HepG2 (cell line): ENCODE results near the gene CPXM1. TPM values are rescaled to one million over a fixed set of nuclear protein-coding genes. Genes with fewer than 3 reads are reported as not detected.

Experiments
- BCL3 ChIP-seq: sonication (generic); formaldehyde crosslinking; IDR thresholded peaks from 2 replicates; pipeline ENCODE4 v1.5.1; 2020; ENCODE audit warnings: mild to moderate bottlenecking, missing genetic modification reagents, moderate library complexity
- CCDC6 ChIP-seq: sonication (generic); formaldehyde crosslinking; IDR thresholded peaks from 2 replicates; pipeline ENCODE4 v1.8.1; 2022; ENCODE audit warnings: mild to moderate bottlenecking, missing genetic modification reagents, moderate library complexity
- CERS6 ChIP-seq: sonication (generic); formaldehyde crosslinking; IDR thresholded peaks from 2 replicates; pipeline ENCODE4 v1.5.0; 2020; ENCODE audit warnings: missing genetic modification reagents
- E2F2 ChIP-seq: sonication (generic); formaldehyde crosslinking; IDR thresholded peaks from 2 replicates; pipeline ENCODE4 v1.4.0; 2020; ENCODE audit warnings: missing genetic modification reagents, borderline replicate concordance
- EED ChIP-seq: sonication (generic); formaldehyde crosslinking; IDR thresholded peaks from 2 replicates; pipeline ENCODE4 v1.5.0; 2020; ENCODE audit warnings: mild to moderate bottlenecking, missing genetic modification reagents
- EZH2 ChIP-seq: conservative IDR thresholded peaks from 2 replicates; pipeline ENCODE4 v1.6.1; 2012; ENCODE audit warnings: mild to moderate bottlenecking, low read depth, low read length, moderate library complexity
- FUBP1 ChIP-seq: sonication (generic); formaldehyde crosslinking; IDR thresholded peaks from 2 replicates; pipeline ENCODE4 v1.5.1; 2020; ENCODE audit warnings: missing genetic modification reagents, mild to moderate bottlenecking, borderline replicate concordance
- GFI1 ChIP-seq: sonication (generic); formaldehyde crosslinking; IDR thresholded peaks from 2 replicates; pipeline ENCODE4 v1.5.0; 2020; ENCODE audit warnings: missing genetic modification reagents, mild to moderate bottlenecking, borderline replicate concordance
- ISX ChIP-seq: sonication (generic); formaldehyde crosslinking; conservative IDR thresholded peaks from 2 replicates; pipeline ENCODE4 v1.5.0; 2020; ENCODE audit warnings: missing genetic modification reagents
- KLF9 ChIP-seq: IDR thresholded peaks from 2 replicates; pipeline ENCODE4 v1.6.1; 2016; ENCODE audit warnings: low read depth
- MAFF ChIP-seq: IDR thresholded peaks from 2 replicates; pipeline ENCODE4 v1.6.1; 2011; ENCODE audit warnings: low read depth, low read length, improper control_type of control experiment
- MLLT10 ChIP-seq: sonication (generic); formaldehyde crosslinking; IDR thresholded peaks from 2 replicates; pipeline ENCODE4 v1.4.0; 2020; ENCODE audit warnings: missing genetic modification reagents
- MTA3 ChIP-seq: sonication (generic); formaldehyde crosslinking; IDR thresholded peaks from 2 replicates; pipeline ENCODE4 v1.4.0; 2020; ENCODE audit warnings: missing genetic modification reagents
- NFKB2 ChIP-seq: sonication (generic); formaldehyde crosslinking; IDR thresholded peaks from 2 replicates; pipeline ENCODE4 v1.4.0; 2020; ENCODE audit warnings: missing genetic modification reagents, borderline replicate concordance
- NR2F2 ChIP-seq: IDR thresholded peaks from 2 replicates; pipeline ENCODE4 v1.6.1; 2012; ENCODE audit warnings: low read depth, inconsistent platforms, borderline replicate concordance
- PCBP1 ChIP-seq: fragments of 200-400 bp; formaldehyde crosslinking; IDR thresholded peaks from 2 replicates; pipeline ENCODE4 v1.6.1; 2017; ENCODE audit warnings: mild to moderate bottlenecking, low read depth, low read length, borderline replicate concordance
- RBFOX2 ChIP-seq: fragments of 200-400 bp; formaldehyde crosslinking; IDR thresholded peaks from 2 replicates; pipeline ENCODE4 v1.6.1; 2017; ENCODE audit warnings: low read depth, mild to moderate bottlenecking, low read length
- TOPORS ChIP-seq: sonication (generic); formaldehyde crosslinking; IDR thresholded peaks from 2 replicates; pipeline ENCODE4 v1.8.0; 2023; ENCODE audit warnings: mild to moderate bottlenecking, missing genetic modification reagents
- ZNF224 ChIP-seq: sonication (generic); formaldehyde crosslinking; IDR thresholded peaks from 2 replicates; pipeline ENCODE4 v1.5.0; 2020; ENCODE audit warnings: mild to moderate bottlenecking, missing genetic modification reagents
- ZNF235 ChIP-seq: sonication (generic); formaldehyde crosslinking; IDR thresholded peaks from 2 replicates; pipeline ENCODE4 v1.8.1; 2023; ENCODE audit warnings: mild to moderate bottlenecking, missing genetic modification reagents, borderline replicate concordance
- ZNF264 ChIP-seq: sonication (generic); formaldehyde crosslinking; IDR thresholded peaks from 2 replicates; pipeline ENCODE4 v1.4.0; 2020; ENCODE audit warnings: missing genetic modification reagents
- ZNF3 ChIP-seq: IDR thresholded peaks from 2 replicates; pipeline ENCODE4 v1.7.0; 2017; ENCODE audit warnings: inconsistent platforms
- ZNF414 ChIP-seq: sonication (generic); formaldehyde crosslinking; IDR thresholded peaks from 2 replicates; pipeline ENCODE4 v1.5.0; 2020; ENCODE audit warnings: missing genetic modification reagents
- ZNF550 ChIP-seq: sonication (generic); formaldehyde crosslinking; IDR thresholded peaks from 2 replicates; pipeline ENCODE4 v1.4.0; 2020; ENCODE audit warnings: mild to moderate bottlenecking, missing genetic modification reagents, borderline replicate concordance
- ZNF570 ChIP-seq: sonication (generic); formaldehyde crosslinking; IDR thresholded peaks from 2 replicates; pipeline ENCODE4 v1.4.0; 2020; ENCODE audit warnings: mild to moderate bottlenecking, missing genetic modification reagents, borderline replicate concordance
- ZNF607 ChIP-seq: sonication (generic); formaldehyde crosslinking; IDR thresholded peaks from 2 replicates; pipeline ENCODE4 v1.5.1; 2020; ENCODE audit warnings: missing genetic modification reagents, mild to moderate bottlenecking, borderline replicate concordance
- ZNF879 ChIP-seq: sonication (generic); formaldehyde crosslinking; IDR thresholded peaks from 2 replicates; pipeline ENCODE4 v1.8.1; 2023; ENCODE audit warnings: missing genetic modification reagents
- polyA plus RNA-seq, 8 experiments: library from polyadenylated mRNA; depleted of rRNA in 3 of 8; stranded (reverse) in 7 of 8; unstranded in 1 of 8; fragments of >200 nt; fragmentation: Illumina TruSeq in 4 of 8; extraction: Trizol in 4 of 8; gene quantifications; 2 replicates each; pipeline versions ENCODE4 v1.2.1 to v1.2.3, GENCODE V29; 2011 to 2016; ENCODE audit warnings: low read depth in 4 of 8, missing spikeins in 1 of 8, mixed read lengths in 1 of 8; ENCODE audit not compliant: insufficient read depth in 1 of 8
- total RNA-seq, 5 experiments: library from RNA; depleted of rRNA; stranded (reverse); fragments of >200 nt; fragmentation: Illumina TruSeq; extraction: Trizol; gene quantifications; 2 replicates each; pipeline ENCODE4 v1.2.3, GENCODE V29; 2016; ENCODE audit warnings: low read depth in 1 of 5

The CPXM1 gene
- total and polyA plus RNA-seq, 2 of the 13 experiments (the other 11 are each of a cell fraction or from before 2014, with no cell fraction given), result 0.07 TPM; not detected in 1

- TF ChIP-seq E2F2 (CRISPR knock-in tag), result no peak
- no peak for TF ChIP-seq ZNF264
- no peak for TF ChIP-seq GFI1
- no peak for TF ChIP-seq MTA3 (CRISPR knock-in tag)
- no peak for TF ChIP-seq EZH2
- TF ChIP-seq FUBP1, result no peak
- TF ChIP-seq RBFOX2, result 0 out of 2 replicates have a peak, but pooled peaks have one; percentile 9
- no peak for TF ChIP-seq ZNF607 (CRISPR knock-in tag)
- no peak for TF ChIP-seq ZNF414 (CRISPR knock-in tag)
- 0 out of 2 replicates have a peak, but pooled peaks have one; percentile 19 for TF ChIP-seq PCBP1
- no peak for TF ChIP-seq ZNF570 (CRISPR knock-in tag)
- no peak for TF ChIP-seq EED (CRISPR knock-in tag)
- TF ChIP-seq NR2F2, result no peak
- TF ChIP-seq CERS6, result no peak
- no peak for TF ChIP-seq TOPORS (CRISPR knock-in tag)
- TF ChIP-seq ZNF550, result no peak
- TF ChIP-seq NFKB2 (CRISPR knock-in tag), result no peak
- no peak for TF ChIP-seq MLLT10 (CRISPR knock-in tag)
- TF ChIP-seq MAFF, result no peak
- no peak for TF ChIP-seq ZNF224 (CRISPR knock-in tag)
- no peak for TF ChIP-seq KLF9 (CRISPR knock-in tag)
- peak; percentile 66; the same call in 1 of the 2 replicates for TF ChIP-seq ZNF3
- no peak for TF ChIP-seq CCDC6
- no peak for TF ChIP-seq ZNF235 (CRISPR knock-in tag)
- TF ChIP-seq ZNF879, result no peak
- no peak for TF ChIP-seq ISX
- no peak for TF ChIP-seq BCL3 (CRISPR knock-in tag)
These were observed 49.0 kb downstream of the CPXM1 start (continued) for GRCh38 chr20:2751347-2751877.
